HG03039 (cell line): Measurements from ENCODE around the gene ABCA7.
"Not testable (repeated sequence)": the region's sequence is repeated elsewhere in the genome, so short reads cannot be mapped to it uniquely, and the experiment has no call there.

ENCODE experiments used
- ATAC-seq: cut with Tn5 transposase; IDR thresholded peaks from one replicate; pipeline ENCODE4 v1.9.1; 2021; ENCODE audit warnings: mild to moderate bottlenecking, moderate library complexity; ENCODE audit not compliant: unreplicated experiment

The ABCA7 gene

DNA sequence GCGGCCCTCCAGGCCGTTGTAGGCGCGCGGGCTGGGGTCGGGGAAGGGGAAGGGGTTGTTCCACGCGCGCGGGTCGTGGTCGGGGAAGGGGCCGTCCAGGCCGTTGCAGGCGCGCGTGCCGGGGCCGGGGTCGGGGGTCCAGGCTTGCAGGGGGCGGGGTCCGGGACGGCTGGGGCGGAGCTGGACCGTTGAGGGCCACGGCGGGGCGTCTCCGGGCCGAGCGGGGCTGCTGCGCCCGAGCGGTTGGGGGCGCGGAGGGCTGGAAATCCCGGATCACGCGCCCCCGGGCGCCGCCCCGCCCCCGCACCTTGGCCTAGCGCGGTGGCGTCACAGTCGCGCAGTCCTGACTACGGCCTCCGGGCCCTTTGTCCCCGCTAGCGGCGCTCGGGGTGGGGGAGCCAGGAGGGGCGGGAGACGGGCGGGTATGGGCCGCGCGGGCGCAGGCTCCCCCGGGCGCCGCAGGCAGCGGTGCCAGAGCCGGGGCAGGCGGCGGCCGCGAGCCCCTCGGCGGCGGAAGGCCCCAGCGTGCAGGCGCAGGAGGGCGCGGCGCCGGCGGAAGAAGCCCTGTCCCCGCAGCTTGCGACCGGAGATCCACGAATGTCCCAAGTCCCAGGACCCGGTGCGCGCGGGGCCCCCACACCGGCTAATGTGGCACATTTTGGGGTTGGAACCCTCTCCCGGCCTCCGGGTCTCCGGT lies 64.6 kb downstream of the ABCA7 start:
- ATAC-seq, result peak; percentile 32

GRCh38 chr19:1105008-1105872 lies 65.3 kb downstream of the ABCA7 start:
- ATAC-seq, result peak; percentile 0

- no peak for ATAC-seq
Observed at GRCh38 chr19:1105873-1106840, 66.2 kb downstream of the ABCA7 start.

DNA sequence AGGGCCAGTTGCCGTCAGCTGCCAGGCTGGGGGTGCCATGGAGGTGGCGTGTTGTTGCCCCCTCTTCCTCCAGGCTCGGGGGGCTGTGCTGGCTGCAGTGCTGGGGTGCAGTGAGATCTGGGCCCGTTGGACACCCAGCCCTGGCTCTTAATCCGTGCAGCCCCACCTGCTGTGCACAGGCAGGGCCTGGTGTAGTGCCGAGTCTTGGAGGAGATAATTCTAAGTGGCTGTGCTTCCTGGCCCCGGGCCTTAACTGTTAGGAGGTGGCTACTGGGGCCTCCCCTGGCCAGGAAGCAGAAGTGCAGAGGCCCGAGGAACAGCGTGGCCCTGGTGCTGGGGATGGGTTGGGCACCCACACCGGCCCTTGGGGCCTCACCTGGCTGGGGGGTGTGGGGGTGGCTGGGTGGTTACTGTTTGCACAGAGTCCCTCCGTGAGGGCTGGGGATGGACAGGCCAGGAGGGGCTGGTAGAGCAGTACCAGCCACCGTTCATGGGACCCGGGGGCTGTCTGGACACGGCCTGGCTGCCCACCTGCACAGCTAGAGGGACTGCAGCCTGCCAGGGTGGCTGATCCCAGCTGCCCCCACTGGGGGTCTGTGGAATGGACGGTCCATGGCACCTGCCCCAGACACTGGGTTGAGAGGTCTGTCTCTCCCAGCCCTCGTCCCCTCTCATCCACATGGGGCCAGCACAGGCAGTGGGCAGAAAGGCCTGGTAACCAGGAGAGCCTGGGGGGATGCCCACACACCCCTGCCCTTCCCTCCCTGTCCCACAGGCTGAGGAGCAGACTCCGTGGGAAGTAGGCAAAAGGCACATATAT lies 67.1 kb downstream of the ABCA7 start:
- no peak for ATAC-seq

DNA sequence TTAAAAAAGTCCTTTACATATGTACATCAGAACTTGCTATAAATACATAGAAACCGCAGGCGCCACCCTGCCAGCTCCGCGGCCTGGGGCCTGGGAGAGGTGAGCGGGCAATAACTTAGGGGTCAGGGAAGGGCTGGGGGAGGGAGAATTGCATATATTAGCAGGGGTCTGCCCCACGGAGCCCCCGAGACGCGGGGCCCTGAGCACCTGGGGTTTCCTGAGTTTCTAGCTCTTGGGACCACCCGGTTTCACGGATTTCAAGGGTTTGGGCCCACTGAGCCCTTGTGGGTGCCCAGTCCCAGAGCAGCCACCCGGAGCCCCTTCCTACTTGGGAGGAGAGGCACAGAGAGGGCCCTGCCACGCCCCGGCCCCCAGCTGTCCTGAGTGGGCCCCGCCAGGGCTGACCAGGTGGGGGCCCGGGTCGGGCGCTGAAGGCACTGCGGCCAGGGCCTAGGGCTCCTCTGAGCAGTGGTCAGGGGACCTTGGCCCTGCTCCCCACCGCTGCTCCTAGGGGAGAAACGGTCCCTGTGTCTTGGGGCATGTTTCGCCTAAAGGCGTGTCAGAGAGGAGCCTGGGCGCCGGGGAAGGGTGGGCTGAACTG lies 67.9 kb downstream of the ABCA7 start:
- no peak for ATAC-seq

GRCh38 chr19:1108291-1109031 lies 68.6 kb downstream of the ABCA7 start:
- ATAC-seq, result no peak

DNA sequence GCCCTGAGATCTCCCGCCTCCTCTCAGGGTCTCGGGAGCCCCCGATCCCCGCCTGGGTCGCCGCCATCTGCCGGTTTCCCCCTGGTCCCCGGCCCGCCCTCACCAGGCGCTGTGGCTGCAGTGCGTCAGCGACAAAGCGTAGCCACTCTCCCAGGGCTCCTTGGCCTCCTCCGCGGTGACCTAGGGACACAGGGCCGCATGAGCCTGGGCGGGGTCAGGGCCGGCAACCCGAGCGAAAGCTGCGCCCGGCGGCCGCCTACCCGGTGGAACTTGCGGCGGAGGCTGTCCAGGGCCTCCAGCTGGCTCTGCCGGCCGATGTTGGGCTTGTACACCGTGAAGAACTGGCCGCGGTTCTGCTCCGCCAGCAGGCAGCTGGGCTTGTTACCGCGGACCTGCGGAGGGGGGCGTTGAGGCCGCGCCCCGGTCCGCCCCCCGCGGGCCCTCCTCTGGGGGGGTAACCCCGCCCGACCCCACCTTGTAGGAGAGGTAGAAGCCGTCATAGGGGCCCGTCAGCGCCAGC lies 69.2 kb downstream of the ABCA7 start:
- ATAC-seq, result no peak

GRCh38 chr19:1109697-1110671 lies 70.1 kb downstream of the ABCA7 start:
- ATAC-seq, result no peak

DNA sequence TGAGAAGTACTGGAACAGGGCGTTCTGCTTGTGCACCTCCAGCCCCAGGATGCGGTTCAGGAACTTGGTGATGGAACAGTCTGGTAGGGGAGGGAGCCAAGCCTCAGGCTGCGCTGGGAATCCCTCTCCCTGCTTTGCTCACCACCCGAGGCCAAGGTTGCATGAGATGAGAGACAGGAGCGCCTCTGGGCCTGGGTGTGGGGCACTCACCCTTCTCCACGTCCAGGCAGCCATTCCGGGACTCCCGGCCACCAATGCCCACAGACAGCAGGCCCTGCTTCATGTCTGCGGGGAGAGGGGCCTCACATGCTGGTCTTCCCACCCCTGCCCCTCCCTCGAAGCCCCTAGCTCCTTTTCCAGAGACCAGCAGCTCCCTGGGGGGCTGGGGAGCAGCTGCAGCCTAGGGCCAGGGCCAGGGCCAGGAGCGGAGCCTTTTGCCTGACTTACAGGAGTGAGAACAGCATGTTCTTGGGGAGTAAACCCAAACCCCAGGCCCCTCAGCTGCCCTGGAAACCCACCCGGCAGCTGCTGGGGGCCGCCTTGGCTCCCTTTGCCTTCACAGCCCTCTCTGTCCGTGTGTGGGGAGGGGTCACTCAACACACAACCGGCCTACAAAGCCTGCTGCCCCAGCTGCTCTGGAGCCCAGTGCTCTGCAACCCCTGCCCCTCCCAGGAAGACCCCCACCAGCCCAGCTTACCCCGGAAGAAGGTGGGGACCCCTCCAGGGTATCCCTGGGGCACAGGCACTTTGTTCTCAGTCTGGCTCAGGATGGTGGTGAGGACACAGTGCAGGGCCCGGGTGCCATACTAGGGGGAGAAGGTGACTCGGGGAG lies 71.1 kb downstream of the ABCA7 start:
- no peak for ATAC-seq

- ATAC-seq, result no peak
Observed at GRCh38 chr19:1111641-1112267, 71.8 kb downstream of the ABCA7 start.

DNA sequence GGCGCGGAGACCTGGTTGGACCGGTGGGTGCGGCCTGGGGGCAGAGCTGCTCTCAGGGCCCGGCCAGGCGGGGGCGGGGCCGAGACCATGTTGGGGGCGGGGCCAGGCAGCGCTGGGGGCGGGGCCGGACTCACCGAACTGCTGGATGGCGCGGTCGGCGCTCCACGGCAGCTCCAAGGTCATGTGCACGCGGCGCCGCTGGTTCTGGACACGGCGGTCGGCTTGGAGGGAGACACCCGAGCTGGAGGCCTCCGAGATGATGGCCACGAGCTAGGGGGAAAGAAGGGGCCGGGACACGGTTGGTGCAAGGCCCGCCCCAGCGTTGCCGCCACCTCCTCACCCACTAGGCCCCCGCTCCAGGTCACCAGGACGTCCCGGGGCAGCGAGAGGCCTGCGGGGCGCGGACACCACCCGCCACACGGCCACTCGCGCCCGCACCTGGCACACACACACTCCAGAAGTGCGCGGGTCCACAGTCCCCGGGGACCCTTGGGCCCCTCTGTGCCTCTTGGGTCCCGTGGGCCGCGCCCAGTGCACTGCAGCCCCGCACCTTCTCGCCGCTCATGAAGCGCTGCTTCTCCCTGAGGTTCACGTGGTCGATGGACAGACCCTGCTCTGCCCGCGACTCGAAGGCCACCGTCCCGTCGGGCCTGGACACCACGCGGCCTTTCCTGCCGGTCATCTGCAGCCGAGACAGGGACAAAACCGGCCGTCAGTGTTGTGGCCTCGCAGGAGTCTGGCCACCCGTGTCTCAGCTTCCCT lies 72.5 kb downstream of the ABCA7 start:
- no peak for ATAC-seq

GRCh38 chr19:1113030-1113985 lies 73.4 kb downstream of the ABCA7 start:
- ATAC-seq, result no peak

GRCh38 chr19:1113986-1114483 lies 74.1 kb downstream of the ABCA7 start:
- no peak for ATAC-seq

- not testable (repeated sequence) for ATAC-seq
Observed at GRCh38 chr19:1114728-1115127, 74.8 kb downstream of the ABCA7 start.
